Embryonic facial prominence (tissue), 1 donor: ENCODE measurements around the gene THAP2.
A peak's percentile ranks its signal among the peaks of the same experiment; 100 is the strongest.

Source experiments
- DNase-seq: peaks from one replicate; pipeline ENCODE4 v3.0.0-alpha.2; 2016; ENCODE audit errors: extremely low spot score

THAP2 gene

DNA sequence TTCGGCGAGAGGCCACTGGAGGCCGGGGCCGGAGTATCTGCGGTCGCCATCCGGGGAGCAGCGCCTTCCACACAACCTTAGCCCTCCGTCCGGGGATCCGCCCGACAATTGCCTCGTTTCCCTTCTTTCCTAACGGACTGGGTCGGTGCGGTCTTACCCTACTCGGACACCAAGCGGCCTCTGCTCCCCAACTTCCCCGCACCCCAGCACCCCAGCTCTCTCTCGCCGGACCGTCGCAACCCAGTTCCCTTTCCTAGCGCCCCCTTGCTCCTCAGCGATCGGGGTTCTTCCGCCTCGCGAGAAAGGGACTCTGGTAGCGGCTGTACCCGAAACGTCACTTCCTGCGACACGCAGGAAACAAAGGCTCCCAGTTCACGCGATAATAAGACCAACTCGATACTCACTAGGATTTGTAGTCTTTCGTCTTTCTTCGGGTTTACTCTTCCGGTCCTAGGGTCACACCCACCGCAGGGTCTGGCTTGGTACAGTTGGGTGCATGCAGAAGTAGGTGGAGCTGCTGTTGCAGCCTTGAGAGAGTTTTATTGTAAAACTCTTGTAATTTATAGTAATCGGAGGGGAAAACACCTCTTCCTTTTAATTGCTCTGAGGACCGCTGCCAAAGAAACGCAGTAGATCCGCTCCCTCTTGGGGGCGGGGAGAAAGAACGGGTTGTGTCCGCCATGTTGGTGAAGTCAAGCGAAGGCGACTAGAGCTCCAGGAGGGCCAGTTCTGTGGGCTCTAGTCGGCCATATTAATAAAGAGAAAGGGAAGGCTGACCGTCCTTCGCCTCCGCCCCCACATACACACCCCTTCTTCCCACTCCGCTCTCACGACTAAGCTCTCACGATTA lies at the start of gene THAP2, which contains the start of gene ZFC3H1:
Gene THAP2 (plus strand): TSS at position 741 of the 850 bp plus-strand sequence. CDS start 209 bp downstream, outside the sequence.
Gene ZFC3H1 (minus strand): TSS at position 288 of the 850 bp plus-strand sequence. CDS start 238 bp downstream, at position 50.
- DNase-seq = peak; percentile 100

DNA sequence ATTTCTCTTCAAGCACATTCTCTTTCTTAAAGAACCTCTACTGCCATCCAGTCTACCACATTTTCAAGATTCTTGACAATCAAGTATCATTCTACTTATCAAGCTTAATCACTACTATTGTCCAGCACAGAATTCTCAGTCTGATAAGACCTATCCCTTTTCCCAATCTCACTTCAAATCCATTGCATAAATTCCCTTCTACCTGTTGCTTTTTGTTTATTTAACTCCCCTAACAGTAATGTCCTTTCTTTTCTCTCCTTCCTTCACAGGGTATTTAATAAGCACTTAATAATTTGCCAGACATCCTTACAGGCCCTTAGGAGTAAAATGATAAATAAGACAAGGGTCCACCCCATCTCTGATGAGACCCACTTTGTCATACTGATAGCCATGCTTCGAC lies 42.2 kb upstream of the THAP2 start:
- DNase-seq = no peak

DNA sequence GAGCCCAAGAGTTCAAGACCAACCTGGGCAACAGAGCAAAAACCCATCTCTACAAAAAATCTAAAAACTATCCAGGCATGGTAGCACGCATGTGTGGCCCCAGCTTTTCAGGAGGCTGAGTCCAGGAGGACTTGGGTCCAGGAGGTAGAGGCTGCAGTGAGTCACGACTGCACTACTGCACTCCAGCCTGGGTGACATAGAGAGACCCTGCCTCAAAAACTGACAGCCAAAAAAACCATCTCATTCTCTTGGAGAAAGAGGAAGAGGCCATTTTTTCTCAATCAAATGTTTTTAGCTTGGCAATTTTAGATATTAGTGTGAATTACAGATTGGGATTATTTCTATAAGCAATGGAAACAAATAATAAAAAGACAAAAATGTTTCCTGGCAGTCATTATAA lies 38.6 kb upstream of the THAP2 start:
- DNase-seq = no peak

DNA sequence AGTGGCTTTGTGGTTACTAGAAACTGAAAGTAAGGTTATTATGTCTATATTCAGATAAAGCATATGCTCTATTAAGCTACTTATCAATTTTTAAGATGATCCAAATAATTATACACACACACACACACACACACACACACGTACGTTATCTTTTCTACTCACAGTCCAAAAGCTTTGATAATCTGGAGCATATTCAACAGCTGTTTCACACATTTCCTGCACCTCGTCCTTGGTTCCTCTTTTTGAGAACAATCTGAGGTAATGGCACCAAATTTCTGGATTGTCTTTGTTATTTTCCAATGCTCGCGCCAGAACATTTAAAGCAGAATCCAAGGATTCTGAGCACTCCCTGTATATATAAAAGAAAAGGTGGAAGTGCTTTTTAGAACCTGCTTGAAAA lies 38.0 kb upstream of the THAP2 start:
- no peak for DNase-seq

DNA sequence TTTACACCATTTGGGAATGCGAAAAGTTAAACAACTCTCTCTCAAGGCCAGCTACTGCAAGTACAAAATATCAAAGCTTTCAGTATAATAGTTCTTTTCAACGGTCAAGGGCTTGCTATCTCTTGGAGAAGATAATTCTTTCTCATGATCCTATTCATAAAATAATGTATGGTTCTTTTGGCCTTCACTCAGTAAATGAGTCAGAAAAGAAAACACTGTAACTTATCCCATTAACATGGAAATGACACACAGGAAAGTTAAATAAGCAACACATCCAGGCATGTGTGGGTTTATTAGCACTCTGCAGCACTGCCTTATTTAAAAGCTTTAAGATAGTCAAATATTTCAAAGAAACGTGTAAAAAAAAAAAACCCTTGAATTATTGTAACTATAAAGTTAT lies 37.3 kb upstream of the THAP2 start:
- no peak for DNase-seq

DNA sequence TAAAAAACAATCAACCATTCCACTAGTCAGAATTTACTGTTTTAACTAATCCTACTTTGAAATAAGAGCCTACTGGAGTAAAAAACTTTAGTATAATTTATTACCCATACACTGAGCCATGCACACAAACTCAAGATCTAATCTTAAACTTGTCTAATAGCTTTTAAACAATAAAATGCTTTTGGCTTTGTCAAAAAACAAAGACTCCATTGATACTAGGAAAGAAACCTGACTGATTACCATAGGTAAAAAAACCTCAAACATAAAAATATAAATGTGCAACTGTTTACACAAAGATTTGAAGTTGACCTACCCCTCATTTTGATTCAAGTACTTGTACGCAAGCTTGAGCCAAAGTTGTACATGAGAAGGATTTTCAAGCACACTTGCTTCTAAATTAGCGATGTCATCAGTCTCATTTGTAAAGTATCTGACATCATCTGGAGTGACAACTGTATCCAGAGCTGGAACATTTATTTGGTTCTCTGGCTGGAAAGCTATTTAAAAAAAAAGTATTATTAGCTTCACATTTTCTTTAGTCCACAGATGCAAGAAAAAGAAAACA lies 36.6 kb upstream of the THAP2 start:
- no peak for DNase-seq

DNA sequence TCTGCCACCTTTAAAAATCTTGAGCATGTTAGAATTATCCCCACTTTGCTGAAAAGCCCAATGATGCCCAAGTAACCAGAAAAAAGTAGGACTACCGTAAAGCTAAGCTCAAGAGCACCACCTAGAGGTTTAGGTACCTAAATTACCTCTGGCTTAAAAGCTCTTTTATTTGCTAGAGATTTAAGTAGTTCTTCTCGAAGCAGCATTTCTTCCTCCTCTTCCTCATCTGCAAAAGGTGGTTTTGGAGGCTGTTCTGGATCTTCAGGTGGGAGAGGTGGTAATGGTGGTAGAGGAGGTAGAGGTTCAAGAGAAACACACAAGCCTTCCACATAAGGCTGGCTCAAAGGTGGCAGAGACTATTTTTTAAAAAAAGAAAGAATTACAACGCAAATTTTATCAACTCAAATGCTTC lies 27.4 kb upstream of the THAP2 start:
- no peak for DNase-seq

DNA sequence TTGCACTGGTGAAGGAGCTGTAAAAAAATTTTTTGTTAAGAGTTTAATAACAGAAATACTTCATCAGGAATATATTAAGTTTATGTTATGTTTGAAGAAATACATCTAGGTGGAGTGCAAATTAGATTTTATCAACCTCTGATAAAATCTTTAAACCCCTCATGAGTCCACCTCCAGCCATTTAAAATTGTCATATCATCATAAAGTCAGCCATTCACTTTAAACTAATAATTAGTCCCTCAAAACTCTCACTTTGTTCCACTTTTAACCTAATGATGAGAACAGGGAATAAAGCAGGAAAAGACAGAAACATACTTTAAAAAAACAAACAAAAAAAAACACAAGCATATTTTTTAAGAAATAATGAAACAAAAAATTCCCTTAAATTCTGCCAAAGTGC lies 25.6 kb upstream of the THAP2 start:
- no peak for DNase-seq

DNA sequence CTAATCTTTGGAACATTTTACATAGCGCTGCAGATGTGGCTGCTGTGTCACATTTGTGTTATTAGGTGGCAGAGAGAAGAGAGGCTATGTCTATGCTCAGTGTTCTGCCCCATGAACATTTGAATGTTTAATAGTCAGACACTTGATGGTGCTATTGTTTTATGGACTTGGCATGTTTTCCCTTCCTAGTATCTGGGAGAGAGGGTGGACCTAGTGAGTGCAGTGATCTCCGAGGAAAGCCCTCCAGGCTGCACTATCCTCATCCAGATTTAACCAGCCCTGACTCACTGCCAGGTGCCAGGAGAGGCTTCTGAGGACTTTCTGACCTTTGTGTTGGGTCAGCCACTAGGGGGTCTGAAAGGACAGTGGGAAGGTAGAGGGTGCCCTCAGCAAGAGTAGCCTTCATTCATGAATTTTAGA lies 24.8 kb upstream of the THAP2 start:
- DNase-seq = no peak

DNA sequence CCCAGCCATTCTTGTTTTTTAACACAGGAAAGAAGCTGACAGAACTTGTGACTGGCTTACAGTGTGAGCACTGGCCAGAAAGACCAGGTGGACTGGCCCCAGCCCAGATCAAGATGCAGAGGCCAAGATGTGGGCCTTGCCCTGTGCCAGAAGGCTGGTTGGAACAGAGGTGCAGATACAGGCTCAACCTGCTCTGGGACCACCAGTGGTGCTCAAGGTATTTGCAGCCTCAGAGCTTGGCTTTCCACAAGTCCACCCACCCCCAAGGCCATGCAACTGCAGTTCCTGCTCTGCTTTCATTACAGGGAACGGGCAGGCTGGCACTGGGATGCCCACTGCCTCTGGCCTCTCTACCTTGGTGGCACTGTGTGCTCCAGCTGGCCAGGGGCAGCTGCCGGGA lies 23.8 kb upstream of the THAP2 start:
- no peak for DNase-seq

DNA sequence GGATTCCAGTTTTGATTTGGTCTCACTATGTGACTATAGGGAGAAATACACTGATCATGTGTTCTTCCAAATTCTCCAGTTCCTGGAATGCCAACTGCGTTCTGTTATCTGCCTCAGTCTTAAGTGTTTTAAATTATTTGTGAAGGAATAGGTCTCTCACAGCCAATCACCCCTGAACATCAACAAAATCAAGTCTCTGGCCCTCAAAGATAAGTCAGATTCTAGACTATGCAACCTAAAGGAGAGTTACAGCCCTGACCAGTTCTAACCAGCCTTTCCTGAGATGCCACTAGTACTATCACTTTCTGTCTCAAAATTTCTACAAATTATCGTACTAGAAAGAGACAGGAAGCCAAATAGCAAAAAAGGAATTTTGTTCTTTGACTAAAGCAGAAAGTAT lies 22.7 kb upstream of the THAP2 start:
- DNase-seq = no peak

DNA sequence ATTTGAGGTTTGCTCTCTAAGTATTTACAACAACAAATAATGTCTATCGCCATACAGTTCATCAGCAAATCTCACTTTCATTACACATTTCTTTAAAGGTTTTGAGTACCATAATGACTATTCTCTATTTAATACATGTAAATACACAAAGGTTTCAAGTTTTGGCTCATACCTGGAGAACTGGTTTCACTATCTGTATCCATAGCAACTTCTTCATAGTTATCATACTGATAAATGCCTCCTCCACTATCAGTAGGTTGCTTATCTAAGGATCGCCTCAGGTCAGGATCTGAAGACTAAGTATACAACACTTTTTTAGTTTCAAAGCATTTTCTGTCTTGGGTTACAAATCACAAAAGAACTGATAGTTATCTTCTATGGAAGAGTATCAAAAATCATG lies 21.8 kb upstream of the THAP2 start:
- DNase-seq = no peak

DNA sequence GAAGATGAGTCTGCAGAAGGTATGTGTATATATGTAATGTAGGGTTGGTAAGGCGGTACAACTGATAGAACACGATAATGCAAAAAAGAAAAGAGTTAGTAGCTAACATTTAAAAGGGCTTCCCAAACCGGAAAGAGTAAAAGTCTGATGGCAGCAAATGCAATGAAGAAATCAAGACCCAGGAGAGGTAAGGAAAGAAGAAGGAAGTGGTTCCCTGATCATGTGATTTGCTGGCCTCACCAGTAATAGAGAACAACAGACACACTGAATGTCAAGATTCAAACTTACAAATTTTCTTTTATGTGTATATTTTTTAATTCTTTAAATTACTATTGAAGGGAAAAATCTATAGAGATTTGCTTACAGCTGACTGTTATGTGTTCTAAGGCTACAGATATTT lies 18.8 kb upstream of the THAP2 start:
- no peak for DNase-seq

DNA sequence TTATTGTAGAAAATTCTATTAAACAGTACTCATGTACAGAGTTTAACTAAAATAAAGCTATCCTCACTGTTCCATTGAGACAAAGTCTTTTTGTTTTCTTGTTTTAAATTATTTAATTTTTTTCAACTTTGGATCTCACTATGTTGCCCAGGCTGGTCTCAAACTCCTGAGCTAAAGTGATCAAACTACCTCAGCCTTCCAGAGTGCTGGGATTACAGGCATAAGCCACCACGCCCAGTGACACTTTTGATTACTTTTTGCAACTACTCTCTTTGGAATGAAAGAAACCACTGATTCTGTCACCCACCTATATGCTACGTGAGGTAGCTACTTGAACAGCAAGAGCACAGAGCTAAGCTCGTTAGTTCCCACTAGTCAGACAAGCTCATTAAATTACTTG lies 17.6 kb upstream of the THAP2 start:
- no peak for DNase-seq

DNA sequence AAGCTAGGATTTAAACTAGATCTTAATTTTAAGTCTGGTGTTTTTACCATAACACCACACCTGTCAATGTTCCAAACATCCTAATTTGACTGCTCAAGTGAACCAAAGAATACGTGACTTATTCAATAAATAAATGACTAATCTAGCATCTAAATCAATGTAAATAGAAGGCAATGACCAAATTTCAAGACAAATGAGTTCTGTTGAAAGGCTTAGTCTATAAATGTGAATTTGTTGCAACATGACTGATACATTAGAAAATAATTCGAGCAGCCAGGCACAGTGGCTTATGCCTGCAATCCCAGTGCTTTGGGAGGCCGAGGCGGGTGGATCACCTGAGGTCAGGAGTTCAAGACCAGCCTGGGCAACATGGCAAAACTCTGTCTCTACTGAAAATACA lies 15.6 kb upstream of the THAP2 start:
- DNase-seq = no peak

DNA sequence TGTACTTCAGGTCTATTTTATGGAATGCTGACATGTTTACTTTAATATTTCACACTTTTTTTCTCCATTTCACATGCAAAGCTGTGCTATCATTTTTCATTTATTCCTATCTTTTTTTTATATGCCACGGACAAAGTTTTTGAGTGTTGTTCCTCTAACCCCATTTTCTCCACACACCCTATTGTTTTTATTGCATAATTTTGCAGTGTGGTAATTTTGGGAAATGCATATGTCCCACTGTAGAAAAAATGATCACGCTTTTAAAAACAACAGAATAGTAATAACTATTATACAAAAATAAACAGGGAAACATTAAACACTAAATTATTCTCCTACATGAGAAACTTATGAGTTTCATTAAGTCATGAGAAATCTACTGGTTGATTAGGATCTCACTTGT lies 14.7 kb upstream of the THAP2 start:
- DNase-seq = no peak

DNA sequence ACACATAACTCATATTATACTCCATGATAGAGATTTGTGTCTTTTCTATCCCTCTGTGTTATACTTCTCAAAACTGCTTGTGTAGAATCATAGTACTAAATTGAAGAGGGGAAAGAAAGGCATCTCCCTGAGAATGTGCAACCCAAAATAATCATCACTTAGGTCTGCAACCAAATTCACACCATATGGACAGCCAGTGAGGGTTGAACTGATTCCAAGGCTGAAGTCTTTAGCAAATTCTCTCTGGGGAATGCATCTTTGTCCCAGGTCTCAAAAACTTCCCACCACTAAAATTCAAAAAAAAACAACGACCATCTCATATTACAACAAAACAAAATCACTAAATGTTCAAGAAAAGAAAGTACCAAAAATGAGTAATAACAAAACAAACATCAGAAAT lies 11.4 kb upstream of the THAP2 start:
- no peak for DNase-seq

DNA sequence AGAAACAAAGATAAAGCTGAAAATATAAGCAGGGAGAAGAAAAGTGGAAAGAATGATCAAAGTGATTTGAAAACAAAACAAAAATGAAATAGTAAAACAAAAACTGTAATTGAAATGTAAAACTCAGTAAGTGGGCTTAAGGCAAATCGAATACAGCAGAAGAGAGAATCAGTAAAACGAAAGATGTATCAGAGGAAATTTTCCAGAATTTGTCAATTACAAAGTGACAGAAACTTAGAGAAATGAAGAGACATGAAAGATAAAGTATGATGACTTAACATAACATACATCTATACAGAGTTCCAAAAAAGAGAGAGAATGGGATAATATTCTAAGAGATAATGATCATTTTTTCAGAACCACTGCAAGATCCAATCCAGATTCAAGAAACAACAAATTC lies 11.0 kb upstream of the THAP2 start:
- no peak for DNase-seq

DNA sequence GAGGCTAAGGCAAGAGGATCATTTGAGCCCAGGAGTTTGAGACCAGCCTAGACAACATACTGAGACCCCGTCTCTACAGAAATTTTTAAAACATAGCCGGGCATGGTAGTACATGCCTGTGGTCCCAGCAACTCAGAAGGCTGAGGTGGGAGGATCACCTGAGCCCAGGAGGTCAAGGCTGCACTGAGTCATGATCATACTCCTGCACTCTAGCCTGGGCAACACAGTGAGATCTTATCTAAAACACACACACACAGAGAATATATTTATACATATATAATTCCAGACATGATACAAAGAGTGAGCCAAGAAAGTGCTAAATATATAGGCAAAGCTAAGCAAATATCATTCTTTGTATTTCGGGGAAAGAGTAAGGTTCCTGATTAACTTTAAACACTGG lies 9.9 kb upstream of the THAP2 start:
- no peak for DNase-seq

DNA sequence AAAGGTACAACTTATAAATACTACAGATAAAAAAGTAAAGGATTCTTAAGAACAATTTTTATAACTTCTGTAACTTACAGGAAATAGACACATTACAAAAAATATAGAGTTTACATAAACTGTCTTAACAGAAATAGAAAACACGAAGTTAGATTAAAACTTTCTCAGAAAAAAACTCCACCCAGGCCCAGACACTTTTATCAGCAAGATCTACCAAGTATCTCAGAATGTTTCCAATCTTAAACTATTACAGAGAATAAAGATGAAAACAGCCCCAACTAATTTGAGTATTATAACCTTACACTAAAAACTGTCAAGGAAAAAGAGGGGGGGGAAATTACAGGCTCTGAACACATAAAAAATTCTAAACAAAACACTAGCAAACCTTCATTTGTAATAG lies 8.6 kb upstream of the THAP2 start:
- DNase-seq = no peak

DNA sequence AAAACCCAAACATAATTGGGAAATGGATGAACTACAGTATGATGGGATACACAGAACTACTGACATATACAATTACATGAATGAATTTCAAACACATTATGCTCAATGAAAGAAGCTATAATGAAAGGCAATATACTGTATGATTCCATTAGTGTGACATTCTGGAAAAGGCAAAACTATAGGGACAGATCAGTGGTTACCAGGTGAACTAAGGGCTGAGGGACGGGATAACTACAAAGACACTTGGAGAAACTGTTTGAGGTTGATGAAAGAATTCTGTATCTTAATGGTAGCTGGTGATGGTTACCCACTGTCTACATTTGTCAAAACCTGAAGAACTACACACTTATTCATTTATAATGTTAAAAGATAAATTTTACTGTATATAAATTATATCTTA lies 8.2 kb upstream of the THAP2 start:
- DNase-seq = no peak

DNA sequence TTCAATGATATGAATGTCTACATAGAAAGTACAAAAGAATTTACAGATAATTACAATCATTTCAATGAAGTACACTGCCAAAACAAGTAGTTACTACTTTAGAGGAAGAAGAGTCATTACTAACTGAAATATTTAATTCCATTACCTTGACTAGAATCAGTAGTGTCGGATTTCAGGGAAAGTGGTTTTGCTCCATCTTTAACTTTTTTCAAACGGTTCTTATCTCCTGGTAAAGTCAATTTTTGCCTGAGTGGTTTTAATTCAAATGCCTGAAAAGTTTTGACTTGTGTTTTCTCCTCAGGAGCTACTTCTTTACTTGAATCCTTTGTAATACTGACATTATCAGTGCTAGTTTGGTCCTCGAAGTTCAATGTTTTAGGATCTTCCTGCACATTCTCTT lies 7.4 kb upstream of the THAP2 start:
- no peak for DNase-seq

DNA sequence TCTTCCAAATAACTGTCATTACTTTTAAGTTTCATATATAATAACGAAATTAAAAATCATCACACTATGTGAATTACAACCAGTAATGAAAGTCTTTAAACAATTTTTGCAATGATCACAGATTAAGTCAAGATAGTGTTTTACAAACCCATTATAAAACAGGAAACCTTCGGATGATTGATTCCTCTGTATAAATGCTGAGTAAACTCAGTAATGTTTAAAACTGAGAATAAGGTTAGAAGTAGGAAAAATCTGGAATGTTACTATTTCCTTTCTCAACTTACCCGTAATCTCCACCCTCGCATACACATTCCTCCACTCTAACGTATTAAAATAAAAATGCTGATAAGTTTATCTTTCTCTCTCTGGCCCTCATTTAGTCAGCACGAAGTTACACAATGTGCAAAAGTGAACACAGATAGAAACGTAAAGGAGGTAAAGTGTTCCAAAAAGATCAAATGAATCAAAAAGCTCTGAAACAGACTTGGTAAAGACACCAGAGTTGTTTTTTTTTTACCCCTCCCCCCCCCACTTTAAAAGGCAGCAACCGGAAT lies 2.0 kb upstream of the THAP2 start:
- no peak for DNase-seq
